Activated CD4-positive, alpha-beta T cell treated with anti-CD3 and anti-CD28 coated beads, Interleukin-10, Interleukin-2, amounts not matched to agents 100 ng/mL and 50 ng/mL, durations not matched to agents 16 hours and 8 hours (primary cell): ENCODE measurements around the gene ABHD17A.

Experiments
- DNase-seq: peaks from one replicate; pipeline ENCODE4 v3.0.0-alpha.2; 2020

Gene ABHD17A

DNA sequence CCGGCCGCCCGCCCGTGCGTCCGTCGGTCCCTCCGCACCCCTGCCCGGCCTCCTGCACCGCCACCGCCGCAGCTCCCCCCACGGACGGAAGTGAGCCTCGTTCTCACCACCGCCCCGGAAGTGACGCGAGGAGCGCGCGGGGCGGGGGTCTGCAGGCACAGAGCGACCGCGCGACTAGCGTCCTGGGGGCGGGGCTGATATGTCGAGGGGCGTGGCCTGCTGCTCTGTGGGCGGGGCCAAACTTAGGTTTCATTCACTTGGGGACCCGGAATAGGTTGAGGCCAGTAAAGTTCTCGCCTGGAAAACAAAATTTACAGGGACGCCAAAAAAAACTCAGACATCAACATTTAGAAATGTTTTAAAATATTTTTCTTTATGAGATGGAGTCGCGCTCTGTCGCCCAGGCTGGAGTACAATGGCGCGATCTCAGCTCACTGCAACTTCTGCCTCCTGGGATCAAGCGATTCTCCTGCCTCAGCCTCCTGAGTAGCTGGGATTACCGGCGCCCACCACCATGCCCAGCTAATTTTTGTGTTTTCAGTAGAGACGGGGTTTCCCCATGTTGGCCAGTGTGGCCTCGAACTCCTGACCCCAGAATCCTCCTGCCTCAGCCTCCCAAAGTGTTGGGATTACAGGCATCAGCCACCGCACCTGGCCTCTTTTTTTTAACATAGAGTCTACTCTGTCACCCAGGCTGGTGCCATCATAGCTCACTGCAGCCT is at the start of gene ABHD17A:
TSS of gene ABHD17A (minus strand) at position 99 of the 722 bp plus-strand sequence. CDS start 3,930 bp downstream, outside the sequence.
- peak; percentile 97 for DNase-seq

DNA sequence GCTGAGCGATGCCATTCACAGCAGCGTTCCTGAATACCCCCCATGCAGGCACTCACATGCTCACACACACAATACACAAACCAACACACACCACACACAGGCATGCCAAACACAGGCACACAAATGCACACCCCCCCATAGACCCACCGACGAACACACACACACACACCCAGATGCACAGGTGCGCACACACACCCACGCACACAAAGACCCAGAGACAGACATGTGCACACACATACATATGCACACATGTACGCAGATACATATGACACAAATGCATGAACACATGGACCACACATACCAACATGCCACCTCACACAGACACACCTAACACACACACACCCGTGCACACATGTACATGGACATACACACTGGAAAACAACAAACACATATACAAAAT is 48.6 kb upstream of the ABHD17A start:
- DNase-seq = no peak

DNA sequence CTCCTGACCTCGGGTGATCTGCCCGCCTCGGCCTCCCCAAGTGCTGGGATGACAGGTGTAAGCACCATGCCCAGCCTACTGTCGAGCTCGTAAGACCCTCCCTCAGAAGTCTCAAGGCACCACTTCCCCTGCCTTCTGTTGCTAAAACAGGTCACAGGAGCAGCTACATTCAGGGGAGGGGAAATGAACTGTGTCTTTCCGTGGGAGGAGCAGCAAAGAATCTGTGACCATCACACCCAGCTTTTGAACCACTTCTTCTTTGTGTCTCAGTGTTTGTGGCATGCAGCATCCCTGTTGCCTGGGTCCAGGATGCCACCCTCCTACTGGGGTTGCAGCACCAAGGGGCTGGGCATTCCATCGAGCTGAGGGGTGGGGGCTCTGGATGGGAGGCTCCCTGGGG is 47.9 kb upstream of the ABHD17A start:
- no peak for DNase-seq

DNA sequence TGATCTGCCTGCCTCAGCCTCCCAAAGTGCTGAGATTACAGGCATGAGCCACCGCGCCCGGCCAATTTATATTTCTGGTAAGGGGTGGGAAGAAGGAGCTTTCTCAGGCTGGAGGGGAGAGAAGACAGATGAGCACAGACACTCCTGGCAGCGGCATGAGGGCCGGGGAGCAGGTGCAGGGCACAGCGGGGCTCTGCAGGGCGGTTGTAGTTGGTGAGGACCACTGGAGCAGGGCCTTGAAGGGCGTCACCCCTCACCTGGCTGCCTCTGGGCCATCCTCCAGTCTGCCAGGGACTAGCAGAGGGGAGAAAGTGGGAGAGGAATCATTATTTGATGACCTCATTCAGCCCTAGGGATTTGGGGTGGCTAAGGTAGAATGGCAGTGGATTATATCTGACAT is 47.1 kb upstream of the ABHD17A start:
- no peak for DNase-seq

DNA sequence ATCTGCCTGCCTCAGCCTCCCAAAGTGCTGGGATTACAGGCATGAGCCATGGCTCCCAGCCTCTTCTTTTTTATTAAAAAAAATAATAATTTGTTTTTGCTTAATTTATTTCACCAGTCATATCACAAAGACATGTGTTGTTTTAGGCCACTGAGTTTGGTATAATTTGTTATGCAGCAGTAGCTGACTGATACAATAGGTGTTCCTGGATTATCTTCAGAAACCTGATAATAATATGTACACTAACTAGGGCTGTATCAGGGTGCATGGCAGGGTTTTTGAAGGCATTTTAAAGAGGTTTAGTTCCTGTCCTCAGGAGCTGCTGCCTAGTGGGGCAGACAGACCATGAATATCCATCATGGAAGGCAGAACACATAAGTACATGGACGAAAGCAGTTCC is 46.1 kb upstream of the ABHD17A start:
- DNase-seq = no peak

DNA sequence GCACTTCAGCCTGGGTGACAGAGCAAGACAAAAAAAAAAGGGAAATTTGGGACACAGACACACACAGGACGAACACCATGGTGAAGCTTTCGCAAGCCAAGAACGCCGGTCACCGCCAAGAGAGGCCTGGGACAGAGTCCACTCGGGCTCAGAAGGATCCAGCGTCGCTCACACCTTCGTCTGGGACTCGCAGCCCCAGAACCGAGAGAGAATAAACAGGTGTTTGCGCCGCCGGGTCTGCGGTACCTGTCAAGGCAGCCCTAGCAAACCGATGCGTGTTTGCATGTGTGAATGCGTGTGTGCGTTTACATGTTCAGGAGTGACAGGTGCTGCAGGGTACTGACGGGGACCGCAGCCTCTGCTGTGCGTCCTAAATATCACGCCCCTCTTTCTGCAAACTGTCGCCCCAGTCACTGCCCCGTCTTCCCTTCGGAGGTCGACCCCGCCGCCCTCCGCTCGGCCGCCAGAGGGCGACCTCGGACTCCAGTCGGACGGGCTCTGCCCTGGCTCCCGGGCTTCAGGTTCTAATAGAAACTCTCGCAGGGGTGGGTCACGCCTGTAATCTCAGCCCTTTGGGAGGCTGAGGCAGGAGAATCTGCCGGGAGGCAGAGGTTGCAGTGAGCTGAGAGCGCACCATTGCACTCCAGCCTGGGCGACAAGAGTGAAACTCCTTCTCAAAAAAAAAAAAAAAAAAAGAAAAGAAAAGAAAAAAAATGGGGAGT is 43.9 kb upstream of the ABHD17A start:
- peak; percentile 86 for DNase-seq

DNA sequence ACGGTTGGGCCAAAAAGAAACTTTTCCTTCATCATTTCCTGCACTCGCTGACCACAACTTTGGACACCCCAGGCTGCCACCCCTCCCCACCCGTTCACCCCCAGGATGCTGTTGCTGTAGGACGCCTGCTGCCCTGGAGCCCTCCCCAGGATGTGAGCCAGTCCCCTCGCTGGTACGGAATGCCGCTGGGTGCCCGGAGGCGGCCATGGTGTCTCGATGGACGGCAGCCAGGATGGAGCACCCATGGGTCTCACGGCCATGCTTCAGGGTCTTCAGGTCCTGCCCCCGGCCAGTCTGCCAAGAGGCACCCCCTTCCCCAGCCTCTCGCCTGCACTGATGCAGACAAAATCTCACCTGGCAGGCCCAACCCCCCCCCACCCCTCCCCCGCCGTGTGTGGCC is 40.2 kb upstream of the ABHD17A start:
- no peak for DNase-seq

DNA sequence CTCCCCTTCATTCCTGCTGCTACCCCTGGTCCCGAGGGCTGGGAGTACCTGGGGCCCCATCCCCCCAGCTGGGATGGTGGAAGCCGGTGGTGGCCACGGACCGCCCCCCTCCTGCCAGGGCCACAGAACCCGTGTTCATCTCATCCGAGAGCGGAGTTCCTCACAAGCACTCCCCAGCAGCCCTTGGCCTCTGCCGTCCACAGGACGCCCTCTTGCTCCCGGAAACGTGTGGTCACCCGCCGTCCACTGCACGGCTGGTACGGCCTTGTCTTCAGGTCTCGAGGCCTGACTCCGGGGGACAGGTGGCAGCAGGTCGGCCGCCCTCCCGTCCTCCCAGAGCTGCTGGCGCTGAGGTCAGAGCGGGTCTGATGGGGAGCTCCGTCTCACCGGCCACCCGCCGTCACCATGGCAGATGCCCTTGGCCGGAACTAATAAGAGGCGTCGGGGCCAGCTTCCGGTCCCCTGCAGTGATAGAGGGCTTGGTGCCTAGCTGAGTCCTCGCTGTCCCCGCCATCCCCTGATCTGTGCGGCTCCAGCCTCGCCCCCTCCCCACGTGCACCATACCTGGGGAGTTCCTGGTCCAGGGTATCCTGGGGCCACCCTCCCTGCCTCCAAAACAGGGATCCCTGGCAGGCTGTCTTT is 39.1 kb upstream of the ABHD17A start:
- DNase-seq = no peak

DNA sequence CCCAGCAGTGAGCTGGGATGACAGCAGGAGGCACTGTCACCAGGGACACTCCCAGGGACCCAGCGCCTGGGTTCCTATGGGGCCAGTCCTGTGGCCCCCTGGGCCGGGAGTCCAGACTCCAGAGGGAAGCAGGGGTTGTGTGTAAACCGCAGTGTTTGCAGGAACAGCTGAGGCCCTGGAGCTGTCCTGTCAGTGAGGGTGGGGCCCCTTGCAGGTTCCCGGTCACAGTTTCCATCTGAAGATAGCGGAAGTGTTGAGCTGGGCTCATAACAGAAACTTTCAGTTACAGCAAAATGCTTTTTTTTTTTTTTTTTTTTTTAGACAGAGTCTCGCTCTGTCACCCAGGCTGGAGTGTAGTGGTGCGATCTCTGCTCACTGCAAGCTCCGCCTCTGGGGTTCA is 38.0 kb upstream of the ABHD17A start:
- DNase-seq = peak; percentile 85

DNA sequence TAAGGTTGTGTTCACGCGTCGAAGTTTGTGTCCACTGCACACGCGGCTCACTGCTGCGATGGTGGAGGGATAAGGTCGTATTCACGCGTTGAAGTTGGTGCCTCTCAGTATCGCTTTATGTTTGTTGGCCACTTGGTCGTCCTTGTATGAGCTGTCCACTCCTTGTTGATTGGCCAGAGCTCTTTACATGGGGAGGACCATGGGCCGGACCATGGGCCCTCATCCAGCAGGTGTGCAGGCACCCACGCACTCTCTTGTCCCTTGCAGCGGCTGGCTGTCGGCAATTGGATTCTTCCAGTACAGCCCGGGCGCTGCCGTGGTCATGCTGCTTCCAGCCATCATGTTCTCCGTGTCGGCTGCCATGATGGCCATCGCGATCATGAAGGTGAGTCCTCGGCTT is 37.5 kb upstream of the ABHD17A start:
- no peak for DNase-seq

DNA sequence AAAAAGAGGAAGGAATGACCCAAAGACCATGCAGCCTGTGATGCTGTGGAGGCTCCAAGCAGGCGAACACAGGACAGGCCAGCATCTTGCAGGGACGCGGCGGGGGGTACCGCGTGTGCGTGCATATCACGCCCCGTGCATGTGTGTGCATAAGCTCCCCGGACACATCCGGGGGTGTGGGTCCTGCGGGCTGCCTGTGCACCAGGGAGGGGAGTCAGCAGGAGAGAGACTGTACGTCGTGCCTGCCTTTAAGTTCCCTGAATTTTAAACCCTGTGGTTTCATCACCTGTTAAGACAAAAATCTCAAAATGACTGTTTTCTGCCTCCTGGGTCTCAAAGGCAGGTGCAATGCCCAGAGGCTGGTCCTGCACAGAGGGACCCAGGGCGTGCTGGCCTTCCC is 36.5 kb upstream of the ABHD17A start:
- DNase-seq = peak; percentile 66

DNA sequence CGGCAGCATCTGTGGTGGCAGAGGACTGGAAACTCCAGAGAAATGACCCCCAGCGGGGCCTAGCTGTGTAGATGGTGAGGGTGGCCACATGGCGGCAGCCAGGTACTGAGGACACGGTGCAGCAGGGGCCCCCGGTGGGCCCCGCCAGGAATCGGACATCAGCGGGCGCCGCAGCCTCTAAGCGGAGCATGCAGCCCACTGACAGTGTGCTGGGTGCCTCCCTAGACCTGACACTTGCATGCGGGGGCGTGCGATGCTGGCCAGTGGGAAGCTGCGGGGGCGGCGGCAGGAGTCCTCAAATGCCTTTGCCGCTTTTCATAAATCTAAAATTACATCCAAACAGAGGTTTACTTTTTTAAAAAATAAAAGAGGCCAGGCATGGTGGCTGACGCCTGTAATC is 36.0 kb upstream of the ABHD17A start:
- no peak for DNase-seq

DNA sequence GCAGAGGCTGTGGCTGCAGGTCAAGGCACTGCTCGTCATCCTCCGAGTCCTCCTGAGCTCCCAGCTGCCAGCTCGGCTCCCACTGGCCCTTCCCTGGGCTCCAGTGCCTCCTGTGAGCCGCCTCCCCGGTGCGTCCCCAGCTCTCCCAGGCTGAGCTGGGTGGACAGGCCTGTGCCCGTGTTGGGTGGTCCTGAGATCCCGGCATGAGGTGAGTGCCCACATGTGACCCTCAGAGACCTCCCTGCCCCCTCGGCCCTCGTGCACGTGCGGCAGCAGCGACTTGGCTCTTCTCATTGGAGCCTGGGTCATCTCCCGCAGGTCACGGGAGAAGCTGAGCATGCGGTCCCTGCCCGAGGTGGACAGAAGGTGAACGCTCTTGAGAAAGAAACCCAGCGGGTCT is 35.3 kb upstream of the ABHD17A start:
- no peak for DNase-seq

DNA sequence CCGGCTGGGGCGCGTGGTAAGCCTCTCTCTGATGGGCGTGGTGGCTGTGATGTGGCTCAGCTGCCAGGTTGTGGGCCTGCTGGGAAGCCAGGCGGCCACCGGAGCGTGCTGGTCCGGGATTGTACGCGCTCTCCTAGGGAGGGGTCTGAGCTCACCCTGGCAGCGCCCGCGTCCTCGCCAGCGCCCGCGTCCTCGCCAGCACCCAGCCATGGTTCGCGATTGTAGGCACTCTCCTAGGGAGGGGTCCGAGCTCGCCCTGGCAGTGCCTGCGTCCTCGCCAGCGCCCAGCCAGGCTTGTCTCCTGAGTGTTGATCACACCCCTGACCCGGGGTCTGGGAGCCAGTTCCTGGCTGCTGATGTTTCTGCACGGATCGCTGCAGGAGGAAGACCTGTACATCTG is 33.7 kb upstream of the ABHD17A start:
- no peak for DNase-seq

DNA sequence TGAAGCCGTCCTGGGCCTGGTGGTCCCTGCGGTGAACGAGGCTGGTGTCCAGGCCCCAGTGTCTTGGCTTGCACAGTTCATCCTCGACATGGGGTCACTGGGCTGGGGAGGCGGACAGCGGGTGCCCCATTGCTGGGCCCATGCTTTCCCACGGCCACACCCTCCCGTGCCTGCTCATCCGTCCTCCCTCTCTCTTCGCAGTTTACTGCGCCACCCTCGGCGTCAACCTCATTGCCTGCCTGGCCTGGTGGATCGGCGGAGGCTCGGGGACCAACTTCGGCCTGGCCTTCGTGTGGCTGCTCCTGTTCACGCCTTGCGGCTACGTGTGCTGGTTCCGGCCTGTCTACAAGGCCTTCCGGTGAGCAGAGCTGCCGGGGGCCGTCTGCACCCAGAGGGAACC is 32.6 kb upstream of the ABHD17A start:
- DNase-seq = no peak

DNA sequence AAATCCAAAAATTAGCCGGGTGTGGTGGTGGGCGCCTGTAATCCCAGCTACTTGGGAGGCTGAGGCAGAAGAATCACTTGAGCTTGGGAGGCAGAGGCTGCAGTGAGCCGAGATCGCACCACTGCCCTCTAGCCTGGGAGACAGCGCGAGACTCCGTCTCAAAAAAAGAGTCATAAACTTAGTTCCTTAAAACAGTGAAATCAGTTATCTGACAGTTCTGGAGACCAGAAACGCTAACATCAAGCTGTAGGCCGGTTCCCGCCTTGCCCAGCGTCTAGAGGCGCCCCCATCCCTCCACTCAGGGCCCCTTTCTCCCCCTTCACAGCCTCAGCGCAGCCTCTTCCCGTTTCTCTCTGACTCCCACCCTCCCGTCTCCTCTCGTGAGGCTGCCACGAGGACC is 31.9 kb upstream of the ABHD17A start:
- no peak for DNase-seq

DNA sequence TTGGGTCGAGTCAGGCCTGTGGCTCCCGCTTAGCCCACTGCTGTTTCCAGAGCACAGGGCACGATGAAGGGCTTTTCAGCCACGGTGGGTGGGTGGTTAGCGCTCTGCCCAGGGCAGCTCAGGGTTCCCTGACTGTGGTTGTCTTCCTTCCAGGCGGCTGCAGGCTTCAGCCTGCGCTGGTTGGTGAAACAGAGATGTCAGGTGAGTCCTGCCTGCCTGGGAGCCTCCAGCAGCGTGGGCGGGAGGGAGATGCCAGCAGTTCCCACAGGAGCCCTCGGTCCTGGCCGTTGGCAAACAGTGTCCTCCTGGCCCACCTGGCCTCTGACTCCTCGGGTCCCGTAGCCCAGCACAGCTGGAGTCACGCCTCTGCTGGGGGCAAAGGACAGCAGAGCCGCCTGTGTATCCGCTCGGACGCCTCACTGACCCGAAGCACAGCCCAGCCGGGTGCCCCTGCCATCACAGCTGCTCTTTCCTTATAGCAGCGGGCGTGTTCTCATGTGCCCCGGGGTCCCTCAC is 29.6 kb upstream of the ABHD17A start:
- no peak for DNase-seq

DNA sequence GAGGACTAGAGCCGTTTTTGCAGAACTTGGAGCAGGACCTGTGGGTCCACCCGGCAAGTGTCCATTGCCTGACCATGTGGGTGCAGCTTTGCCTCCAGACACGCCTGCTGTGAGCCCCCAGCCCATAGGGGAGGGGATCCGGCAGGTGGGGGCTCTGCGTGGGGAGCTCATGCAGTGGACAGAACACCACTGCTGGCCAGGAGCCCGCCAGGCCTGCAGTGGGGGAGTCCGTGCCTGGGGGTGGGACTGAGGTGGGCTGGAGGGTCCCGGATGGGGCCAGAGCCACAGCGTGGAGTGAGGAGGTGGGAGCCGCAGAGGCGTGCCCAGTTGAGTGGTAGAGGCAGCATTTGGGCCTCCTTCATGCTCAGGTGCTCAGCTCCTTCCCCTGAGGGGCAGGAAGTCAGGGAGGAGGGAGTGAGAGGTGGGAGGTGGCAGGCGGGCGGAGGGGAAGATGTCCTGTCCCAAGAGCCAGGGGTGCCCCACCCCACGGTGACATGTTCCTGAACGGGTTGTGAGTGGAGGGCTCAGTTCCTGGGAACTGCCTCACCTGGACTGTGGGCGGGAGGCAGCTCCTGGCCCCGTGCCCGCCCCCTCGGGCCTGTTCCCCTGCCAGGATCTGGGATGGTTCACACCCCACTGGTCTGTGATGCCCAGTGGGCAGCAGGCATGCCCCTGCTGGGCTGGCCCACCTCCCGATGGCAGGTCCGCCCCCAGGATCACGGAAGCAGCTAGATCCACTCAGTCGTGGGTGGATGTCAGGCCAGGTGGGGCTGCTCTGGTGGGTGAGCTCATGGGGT is 28.7 kb upstream of the ABHD17A start:
- DNase-seq = no peak

DNA sequence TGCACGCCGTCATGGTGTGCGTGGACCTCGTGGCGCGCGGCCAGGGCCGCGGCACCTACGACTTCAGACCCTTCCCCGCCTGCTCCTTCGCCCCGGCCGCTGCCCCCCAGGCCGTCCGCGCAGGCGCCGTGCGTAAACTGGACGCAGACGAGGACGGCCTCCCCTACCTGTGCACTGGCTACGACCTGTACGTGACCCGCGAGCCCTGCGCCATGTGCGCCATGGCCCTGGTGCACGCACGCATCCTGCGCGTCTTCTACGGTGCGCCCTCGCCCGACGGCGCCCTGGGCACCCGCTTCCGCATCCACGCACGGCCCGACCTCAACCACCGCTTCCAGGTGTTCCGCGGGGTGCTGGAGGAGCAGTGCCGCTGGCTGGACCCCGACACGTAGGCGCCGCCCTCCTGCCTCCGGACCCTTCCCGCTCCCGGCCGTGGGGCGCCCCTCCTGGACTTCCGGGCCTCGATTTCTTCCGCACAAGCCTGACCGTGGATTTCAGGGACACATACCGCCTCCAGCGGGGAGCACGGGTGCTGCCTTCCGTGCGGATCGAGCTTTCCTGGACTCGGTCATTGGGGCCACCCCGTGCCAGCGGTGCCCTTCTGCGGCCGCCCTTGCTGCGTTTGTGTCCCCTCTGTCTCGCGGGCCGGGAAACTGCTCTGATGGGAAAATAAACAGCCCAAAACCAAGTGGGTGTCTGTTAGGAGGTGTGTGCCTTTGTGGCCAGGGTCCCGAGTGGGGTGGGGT is 27.6 kb upstream of the ABHD17A start:
- no peak for DNase-seq

DNA sequence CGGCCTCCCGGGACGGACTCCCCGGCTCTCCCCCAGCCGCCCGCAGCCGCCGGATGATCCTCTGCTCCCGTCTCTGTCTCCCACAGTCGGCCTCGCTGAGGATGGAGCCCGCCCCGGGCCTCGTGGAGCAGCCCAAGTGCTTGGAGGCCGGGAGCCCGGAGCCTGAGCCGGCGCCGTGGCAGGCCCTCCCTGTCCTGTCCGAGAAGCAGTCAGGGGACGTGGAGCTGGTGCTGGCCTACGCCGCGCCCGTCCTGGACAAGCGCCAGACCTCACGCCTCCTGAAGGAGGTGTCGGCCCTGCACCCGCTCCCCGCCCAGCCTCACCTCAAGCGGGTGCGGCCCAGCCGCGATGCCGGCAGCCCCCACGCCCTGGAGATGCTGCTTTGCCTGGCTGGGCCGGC is 26.7 kb upstream of the ABHD17A start:
- DNase-seq = no peak

DNA sequence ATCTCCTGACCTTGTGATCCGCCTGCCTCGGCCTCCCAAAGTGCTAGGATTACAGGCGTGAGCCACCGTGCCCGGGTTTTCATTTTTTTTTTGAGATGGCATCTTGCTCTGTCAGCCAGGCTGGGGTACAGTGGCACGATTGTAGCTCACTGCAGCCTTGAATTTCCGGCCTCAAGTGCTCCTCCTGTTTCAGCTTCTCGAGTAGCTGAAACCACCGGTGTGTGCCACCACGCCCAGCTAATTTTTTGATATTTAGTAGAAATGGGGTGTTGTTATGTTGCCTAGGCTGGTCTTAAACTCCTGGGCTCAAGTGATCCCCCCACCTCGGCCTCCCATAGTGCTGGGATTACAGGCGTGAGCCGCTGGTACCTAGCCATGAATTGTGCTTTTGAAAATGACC is 25.8 kb upstream of the ABHD17A start:
- DNase-seq = no peak

DNA sequence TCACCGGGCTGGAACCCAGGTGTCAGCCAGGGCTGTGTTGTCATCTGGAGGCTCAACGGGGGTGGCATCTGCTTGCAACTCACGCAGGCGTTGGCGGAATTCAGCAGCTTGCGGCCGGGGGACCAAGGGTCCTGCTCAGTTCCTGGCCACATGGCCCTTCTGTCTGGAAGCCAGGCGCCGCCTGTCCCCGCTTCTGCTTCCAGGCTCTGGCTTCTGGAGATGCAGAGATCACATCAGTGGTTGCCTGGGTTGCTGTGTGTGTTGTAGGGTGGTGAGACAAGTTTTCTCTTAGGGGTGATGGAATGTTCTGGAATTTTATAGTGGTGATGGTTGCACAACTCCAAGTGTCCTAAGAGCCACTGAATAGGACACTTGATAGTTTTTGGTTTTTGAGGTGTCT is 24.9 kb upstream of the ABHD17A start:
- no peak for DNase-seq

DNA sequence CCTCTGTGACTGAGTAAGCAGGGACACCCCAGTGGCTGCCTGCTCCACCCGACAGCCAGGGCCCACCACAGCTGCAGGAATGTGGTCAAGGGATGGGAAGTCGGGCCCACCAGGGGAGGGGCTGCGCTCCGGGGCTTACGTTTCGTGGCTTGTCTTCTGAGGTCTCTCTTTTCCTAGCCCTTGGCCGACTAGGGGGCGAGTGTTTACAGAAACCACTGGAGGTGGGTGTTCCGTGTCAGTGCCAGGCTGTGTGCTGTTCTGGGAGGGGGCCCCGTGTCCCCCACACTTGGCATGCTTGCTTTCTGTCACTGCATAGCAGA is 24.4 kb upstream of the ABHD17A start:
- DNase-seq = no peak
